Activated CD4-positive, alpha-beta T cell treated with anti-CD3 and anti-CD28 coated beads for 48 hours (primary cell): ENCODE data around the gene STRN4.

Source experiments
- DNase-seq: peaks from one replicate; pipeline ENCODE4 v3.0.0-alpha.2; 2020

The STRN4 gene

DNA sequence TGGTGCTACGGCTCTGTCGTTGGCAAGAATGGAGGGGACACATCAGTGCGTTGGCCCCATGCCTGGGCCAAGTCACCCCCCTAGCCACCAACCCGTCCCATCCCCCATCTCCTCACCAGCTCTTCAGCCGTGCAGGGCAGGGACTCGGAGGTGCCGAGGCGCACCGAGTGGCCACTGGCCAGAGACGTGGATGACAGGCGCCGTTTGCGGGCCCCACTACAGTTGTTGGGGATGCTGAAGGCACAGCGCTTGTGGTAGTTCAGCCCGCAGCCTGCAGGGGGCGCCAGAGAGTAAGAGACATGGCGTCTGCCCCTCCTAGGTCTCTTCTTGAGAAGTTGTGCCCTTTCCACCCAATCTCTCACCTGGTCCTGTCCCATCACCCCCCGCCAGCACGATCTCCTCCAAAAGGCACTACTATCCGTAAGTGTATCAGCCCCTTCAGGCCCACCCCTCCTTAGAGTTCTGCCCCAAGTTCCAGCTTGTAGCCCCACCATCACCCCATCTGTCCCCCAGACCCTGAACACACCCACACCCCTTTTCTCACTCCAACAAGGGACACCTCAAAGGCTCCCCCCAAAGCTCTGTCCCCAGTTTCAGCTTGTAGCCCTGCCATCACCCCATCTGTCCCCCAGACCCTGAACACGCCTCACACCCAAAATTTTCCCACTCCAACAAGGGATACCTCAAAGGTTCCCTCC is 41.7 kb downstream of the STRN4 start:
- DNase-seq: peak; percentile 93

DNA sequence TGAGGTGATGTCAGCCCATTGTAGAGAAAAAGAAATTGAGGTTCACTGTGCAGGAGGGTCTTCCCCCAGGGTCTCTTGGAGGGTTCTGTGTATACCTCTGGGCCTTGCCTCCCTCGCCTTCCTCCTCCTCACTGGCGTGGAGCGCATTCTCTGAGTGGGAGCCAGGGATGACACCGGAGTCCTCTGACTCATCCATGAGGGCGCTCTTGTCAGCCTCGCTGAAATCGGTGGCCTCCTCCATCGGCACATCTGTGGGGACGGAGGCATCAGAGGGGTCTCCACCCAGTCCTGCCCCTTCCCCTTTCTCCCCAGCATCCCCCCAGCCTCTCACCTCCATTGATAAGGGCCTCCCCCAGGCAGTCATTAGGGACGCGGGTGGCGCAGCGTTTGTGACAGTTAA is 45.5 kb downstream of the STRN4 start:
- no peak for DNase-seq

DNA sequence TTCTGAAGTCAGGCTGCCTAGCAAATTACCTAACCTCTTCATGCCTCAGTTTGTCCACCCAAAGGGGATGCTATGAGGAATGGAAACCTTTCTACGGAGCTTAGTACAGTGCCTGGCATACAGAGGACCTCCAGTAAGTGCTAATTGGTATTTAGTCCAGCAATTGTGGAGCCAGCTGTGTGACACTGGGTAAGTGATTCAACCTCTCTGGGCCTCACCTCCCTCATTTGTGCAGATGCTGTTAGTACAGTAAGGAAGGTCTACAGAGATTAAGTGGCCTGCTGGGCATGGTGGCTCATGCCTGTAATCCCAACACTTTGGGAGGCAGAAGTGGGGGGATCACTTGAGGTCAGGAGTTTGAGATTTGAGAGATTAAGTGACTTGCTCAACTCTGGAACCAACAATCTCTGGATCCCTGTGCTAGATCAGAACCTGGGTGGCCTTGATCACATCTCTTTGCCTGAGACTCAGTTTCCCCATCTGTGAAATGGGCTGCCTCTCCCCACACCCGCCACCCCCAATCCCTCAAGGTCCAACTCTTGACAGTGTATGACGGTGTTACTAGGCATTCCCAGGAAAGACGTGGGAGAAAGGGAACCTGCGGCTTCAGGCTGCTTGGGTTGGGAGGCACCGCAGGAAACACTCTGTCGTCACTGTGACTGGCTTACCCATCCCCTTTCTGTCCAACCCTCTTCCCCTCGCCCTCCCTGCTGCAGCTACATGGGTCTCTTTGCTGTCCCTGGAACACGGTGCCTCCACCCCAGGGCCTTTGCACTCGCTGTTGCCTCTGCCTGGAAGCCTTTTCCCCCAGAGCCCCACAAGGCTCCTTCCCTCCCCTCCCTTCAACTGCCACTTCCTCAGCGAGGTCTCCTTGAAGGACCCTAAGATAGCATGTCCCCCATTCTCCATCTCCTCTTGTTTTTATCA is 47.6 kb downstream of the STRN4 start:
- DNase-seq: no peak

DNA sequence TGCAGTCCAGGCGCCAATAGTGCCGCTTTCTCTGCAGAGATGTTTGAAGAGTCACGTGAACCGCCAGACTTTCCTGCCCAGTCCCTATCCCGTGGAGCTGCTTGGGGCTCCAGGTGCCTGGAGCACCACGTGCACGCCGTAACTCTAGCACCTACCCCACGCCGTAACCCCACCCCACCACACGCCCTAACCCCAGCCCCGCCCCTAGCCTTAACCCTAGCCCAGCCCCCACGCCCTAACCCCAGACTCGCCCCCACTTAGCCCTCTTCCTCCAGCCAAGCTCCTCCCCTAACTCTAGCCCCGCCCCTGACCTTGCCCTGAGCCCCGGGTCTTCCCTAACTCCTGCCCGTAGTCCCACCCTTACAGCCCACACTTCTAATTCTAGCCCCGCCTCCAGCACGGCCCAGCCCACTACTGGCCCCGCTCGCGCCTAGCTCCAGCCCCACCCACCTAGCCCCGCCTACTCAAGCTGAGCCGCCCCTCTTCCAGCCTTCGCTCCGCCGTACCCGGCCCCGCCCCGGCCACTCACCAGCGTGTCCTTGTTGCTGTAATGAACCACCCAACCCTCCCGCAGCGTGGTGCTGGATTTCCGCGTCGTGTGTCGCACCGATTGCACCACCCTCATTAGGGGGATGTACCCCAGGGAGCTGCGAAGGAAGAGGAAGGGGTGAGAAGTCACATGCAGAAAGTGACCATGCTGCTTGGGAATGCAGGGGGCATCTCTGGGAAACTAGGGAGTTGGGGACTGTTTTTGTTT is 48.9 kb downstream of the STRN4 start:
- peak; percentile 44 for DNase-seq

DNA sequence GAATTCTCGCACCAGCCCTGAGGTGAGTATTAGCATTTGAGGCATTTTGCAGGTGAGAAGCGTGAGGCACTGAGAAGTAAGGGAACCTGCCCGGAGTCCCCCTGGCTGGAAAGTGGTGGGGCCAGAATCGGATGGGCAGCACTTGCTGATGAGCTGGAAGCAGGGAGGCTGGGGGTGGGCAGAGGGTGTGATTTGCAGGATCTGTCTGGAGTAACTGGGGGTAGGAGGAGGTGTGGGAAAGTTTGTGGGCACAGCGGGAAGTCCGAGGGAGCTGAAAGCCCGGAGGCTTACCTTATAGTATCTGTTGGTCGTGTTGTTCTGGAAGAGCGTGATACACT is 49.4 kb downstream of the STRN4 start:
- no peak for DNase-seq

DNA sequence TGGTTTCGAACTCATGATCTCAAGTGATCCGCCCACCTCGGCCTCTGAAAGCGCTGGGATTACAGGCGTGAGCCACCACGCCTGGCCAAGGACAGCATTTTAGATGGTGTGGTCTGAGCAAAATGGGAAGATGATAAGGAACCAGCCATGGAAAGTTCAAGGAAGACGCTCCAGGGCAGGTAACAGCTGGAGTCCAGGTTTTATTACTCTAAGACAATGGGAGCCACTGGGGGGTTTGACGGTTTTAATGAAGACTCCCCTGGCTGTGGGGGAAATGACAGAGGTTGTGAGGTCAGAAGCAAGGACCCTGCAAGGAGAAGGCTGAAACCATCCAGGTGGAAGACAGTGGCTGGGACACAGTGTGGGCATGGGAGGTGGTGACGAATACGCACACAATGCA is 50.2 kb downstream of the STRN4 start:
- DNase-seq: no peak

DNA sequence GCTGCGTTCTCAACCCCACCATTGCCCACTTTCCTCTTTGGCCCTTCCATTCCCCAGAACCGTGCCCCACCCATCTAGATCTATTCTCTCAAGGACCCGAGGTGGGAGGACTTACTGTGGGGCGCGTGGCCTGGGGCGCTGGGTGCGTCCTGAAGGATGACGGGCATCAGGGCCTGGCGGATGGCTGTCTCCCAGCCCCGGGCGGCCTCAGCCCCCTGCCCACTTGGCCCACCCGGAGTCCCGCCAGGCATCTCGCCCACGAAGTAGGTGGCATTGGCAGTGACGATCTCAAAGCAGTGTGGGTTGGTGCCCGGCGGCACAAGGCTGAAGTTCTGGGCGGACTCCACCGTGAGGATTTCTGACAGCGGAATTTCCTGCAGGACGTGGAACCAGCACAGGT is 52.5 kb downstream of the STRN4 start:
- DNase-seq: no peak

DNA sequence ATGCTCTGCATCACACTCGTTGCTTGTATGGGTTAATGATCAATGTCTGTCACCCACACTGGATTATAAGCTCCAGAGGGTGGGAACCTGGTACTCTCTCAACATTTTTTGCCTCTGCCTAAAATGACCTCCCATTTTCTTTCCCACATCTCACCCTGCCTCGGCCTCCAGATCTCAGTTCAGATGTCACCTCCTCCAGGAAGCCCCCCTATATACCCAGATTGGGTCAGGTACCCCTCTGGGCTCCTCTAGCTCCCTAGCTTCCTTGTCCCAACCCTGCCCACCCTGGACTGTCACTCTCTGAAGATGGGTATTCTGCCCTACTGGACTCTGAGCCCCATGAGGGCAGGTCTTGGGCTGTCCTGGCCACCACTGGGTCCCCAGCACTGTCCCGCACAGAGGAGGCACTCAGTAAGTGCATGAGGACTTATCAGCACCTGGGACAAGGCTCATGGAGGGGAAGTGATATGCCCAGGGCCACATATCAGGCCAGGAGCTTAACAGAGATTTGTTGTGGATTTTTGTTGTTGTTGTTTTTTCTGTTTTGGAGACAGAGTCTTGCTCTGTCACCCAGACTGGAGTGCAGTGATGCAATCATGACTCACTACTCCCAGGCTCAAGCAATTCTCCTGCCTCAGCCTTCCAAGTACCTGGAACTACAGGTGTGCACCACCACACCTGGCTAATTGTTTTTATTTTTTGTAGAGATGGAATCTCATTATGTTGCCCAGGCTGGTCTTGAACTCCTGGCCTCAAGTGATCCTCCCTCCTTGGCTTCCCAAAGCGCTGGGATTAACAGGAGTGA is 53.1 kb downstream of the STRN4 start:
- no peak for DNase-seq

DNA sequence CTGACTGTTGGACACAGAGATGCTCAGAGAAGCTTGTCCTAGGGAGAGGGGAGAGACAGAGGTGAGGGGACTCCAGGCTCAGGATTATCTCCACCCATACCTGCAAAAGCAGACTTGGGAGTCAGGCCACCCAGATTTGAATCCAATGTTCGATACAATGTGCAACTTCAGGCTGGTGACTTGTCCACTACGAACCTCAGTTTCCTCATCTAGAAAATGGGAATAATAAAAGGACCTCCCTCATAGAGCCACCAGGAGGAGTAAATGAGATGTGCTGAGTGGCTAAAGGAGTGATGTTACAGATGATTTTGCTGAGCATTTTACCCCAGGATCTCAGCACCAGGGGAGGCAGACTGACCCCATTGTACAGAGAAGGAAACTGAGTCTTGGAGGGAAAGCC is 54.3 kb downstream of the STRN4 start:
- no peak for DNase-seq

DNA sequence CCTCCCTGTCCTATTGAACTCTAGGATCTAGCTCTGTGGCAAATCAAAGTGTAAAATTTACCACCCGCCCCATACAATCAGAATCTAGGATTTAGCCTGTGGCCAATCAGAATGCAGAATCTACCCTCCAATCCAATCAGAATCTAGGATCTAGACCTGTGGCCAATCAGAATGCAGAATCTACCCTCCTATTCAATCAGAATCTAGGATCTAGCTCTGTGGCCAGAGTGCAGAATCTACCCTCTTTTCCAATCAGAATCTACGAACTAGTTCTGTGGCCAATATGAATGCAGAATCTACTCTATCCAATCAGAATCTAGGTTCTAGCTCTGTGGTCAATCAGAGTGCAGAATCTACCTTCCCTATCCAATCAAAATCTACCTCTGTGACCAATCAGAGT is 55.1 kb downstream of the STRN4 start:
- DNase-seq: no peak

DNA sequence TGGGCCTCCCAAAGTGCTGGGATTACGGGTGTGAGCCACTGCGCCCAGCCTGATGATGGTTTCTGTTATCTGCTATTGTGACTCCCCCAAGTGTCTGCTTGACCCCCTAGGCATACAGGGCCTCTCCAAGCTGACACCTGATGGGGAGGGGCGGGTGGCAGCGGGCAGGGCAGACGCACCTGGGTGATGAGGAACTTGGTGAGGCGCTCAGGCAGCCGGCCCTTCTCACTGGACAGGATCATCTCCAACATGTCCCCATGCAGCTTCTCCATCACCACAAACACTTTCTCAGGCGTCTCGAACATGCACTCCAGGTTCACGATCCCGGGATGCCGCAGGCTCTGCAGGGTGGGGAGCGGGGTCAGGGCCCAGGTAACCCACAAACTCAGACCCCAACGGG is 56.9 kb downstream of the STRN4 start:
- DNase-seq: no peak

DNA sequence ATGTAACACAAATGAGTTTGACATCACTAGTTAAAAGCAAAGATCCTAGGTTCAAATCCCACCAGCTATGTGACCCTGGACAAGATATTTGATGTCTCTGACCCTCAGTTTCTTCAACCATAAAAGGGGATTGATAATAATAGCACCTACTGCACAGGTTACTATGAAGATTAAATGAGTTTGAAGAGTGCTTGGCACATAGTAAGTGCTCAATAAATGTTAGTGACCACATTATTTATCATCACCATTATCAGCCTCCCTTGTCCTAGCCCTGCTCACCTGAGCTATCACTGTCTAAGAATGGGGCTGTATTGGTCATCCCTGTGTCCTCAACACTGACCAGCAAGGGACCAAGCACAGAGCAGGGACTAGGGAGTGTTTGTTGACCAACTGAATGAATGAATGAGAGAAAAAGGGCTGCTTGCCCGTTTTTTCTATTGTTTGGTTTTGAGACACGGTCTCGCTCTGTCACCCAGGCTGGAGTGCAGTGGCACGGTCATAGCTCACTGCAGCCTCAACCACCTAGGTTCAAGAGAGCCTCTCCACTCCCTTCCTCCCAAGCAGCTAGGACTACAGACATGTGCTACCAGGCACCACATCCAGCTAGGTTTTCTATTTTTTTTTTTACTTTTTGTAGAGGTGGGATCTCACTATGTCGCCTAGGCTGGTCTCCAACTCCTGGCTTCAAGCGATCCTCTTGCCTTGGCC is 58.7 kb downstream of the STRN4 start:
- DNase-seq: no peak

DNA sequence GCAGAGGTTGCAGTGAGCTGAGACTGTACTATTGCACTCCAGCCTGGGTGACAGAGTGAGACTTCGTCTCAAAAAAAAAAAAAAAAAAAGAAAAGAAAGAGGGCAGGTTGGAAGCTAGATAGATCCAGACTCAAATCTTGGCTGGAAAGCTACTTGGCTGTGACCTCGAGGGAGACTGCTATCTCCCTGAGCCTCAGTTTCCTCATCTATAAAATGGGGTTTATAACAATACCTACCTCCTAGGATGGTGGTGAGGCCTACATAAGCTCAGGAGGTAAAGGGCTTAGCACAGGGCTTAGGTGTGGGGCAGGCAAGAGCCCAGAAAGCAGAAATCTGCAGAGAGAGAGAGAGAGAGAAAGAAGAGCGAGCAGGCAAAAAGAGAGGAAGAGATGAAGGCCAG is 61.1 kb downstream of the STRN4 start:
- no peak for DNase-seq

DNA sequence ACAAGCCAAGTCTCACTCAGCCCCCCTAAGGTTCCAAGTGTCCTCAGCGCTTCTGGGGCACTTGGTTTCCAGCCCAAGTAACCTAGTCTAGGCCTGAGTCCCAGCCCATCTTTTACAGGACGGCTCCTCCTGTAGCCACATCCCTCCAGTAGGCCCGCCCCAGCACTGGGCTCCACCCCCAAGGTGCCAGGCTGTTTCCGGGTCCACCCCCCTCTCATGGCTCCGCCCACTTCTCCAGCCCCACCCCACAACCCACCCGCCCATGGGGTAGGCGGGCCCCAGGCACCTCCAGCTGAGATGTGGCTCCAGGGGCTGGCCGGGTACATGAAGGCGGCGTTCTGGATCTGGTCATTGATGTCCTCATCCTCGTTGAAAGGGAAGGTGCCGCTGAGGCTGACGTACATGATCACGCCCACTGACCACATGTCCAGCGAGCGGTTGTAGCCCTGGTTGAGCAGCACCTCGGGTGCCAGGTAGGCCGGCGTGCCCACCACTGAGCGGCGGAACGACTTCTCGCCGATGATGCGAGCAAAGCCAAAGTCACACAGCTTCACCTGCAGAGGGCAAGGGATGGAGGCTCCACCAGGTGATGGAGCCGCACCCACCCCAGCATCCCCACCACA is 68.0 kb downstream of the STRN4 start:
- peak; percentile 84 for DNase-seq

DNA sequence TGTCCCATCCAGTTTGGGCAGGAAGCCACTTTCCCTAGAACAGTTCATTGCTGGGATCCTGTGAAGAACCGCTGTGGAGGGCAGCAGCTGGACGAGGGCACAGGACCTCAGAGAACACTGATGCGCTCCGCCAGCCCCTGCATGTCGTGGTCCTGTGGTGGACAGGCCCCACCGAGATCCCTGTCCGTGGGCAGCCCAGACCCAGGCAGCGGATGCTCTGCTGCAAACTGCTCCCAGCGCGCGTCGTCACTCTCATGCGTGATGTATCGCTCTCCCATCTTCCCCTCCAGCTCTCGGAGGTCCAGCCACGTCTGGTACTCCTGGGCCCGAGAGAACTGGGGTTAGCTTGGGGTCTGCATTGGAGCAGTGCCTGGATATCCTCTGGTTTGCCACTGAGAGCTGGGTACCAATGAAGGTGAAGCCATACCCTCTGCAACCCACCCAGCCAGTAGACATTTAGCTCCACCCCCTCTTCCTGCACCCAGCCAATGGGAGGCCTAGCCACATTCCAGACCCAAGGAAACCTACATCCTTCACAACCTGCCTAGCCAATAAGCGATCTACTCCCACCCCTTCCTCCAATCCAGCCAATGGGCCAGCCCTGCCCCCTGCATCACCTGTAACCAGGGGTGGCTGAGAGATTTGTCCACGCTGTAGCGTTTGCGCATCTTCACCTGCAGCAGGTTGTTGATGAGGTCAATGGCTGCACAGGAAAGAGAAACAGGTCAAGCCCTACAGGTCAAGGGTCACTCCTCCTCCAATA is 71.7 kb downstream of the STRN4 start:
- no peak for DNase-seq

DNA sequence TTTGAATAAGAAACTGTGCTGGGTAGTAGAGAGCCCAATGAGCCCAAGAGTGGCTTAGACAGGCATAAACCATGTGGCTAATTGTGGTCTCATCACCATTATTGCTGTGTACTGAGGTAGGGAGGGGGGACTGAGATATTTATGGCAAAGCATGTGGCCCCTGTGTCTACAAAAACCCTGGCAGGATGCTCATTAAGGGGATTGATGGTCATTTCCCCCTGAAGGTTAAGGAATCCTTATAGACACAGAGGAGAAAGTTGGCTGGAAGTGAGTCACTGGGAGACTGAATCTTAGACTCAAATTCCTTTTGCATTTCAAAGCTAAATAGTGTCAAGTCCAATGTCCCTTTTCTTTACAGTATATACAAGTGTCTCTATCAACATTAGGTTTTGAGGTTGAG is 75.4 kb downstream of the STRN4 start:
- DNase-seq: no peak
